HUES64 (cell line): ENCODE measurements around the gene FOLR1.
A peak's percentile ranks its signal among the peaks of the same experiment; 100 is the strongest.

Source experiments
- H3K27ac ChIP-seq: 2 replicates; pipeline ENCODE4 v1.7.0; 2013; ENCODE audit warnings: low read depth, low read length, inconsistent platforms
- H3K27me3 ChIP-seq: 2 replicates; pipeline ENCODE4 v1.6.1; 2013; ENCODE audit warnings: mild to moderate bottlenecking, low read length; ENCODE audit not compliant: insufficient read depth
- H3K36me3 ChIP-seq: 2 replicates; pipeline ENCODE4 v1.6.1; 2013; ENCODE audit warnings: mild to moderate bottlenecking, low read length; ENCODE audit not compliant: insufficient read depth
- H3K4me1 ChIP-seq: 2 replicates; pipeline ENCODE4 v1.6.1; 2013; ENCODE audit warnings: mild to moderate bottlenecking, low read length, moderate library complexity; ENCODE audit not compliant: insufficient read depth
- H3K4me3 ChIP-seq: 2 replicates; pipeline ENCODE4 v1.5.1; 2013; ENCODE audit warnings: mild to moderate bottlenecking, low read length, moderate library complexity
- H3K9ac ChIP-seq: 2 replicates; pipeline ENCODE4 v1.6.1; 2013; ENCODE audit warnings: mild to moderate bottlenecking, low read depth, low read length
- H3K9me3 ChIP-seq: 2 replicates; pipeline ENCODE4 v1.6.1; 2013; ENCODE audit warnings: low read depth, low read length; ENCODE audit not compliant: insufficient read depth
- WGBS: fragments of 150-250, 120-280 bp; methylation state at CpG from one replicate; pipeline ENCODE4 v1.1.7; 2013; ENCODE audit warnings: missing lambda C conversion rate; 5-methylcytosine and 5-hydroxymethylcytosine counted together

Gene FOLR1

DNA sequence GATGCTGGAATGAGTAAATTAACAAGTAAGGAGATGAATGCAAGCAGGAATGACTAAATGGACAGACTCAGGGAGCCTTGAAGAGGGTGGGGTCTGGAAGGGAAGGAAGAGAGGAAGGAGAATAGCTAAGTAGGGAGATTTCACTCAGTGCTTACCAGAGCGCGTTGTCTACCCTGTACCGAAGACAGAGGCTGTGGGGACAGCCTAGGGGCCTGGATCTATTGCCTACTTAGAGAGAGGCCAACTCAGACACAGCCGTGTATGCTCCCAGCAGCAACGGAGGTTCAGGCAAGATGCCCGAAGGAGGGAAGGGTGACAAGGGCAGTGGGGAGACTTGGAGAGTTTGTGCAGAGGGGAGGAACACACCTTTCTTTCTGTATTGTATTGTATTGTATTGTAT, 24.7 kb downstream of the FOLR1 start, which contains the start of gene FOLR2:
FOLR2 (plus strand) TSS at position 157 of the 400 bp plus-strand sequence. CDS start 1,791 bp downstream, outside the sequence.
- no peak within 1 kb of the TSS for H3K27ac ChIP-seq
- H3K36me3 ChIP-seq: no peaks in the 10 kb centered on the region
- peaks cover 4% of the 10 kb centered on the region for H3K27me3 ChIP-seq
- WGBS: 93% methylated on average over 6 of the region's 6 CpGs
- no peak within 1 kb of the TSS for H3K9ac ChIP-seq
- no peaks in the 10 kb centered on the region for H3K9me3 ChIP-seq
- H3K4me1 ChIP-seq: no peaks in the 10 kb centered on the region; the same call in 1 of the 2 replicates
- H3K4me3 ChIP-seq: no peak within 1 kb of the TSS

DNA sequence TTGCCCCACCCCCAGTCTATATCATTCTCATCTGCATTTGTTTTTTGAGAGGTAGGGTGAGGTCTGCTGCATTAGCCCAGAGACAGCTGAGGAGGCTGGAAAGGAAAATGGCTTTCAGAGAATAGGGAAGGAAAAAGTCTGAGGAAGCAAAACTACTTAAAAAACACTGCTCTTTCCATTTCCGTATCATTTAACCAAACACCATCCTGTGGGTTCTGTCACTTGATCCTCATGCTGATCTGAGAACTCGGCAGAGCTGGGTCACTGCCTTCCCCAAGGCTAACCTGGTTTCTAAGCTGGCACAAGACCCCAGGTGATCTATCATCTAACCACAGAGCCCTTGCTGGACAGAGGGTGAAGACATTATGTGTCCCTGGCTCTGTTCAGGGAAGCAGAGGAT, 25.9 kb downstream of the FOLR1 start:
- Histone ChIP-seq H3K4me1 (peaks cover 9% of the 10 kb centered on the region), H3K36me3 (no peaks in the 10 kb centered on the region), H3K9me3 (no peaks in the 10 kb centered on the region), H3K9ac (no peak overlapping the region), H3K27me3 (peaks cover 4% of the 10 kb centered on the region), H3K27ac (no peak overlapping the region), H3K4me3 (no peak overlapping the region)
- 75% methylated on average over 2 of the region's 2 CpGs for WGBS

DNA sequence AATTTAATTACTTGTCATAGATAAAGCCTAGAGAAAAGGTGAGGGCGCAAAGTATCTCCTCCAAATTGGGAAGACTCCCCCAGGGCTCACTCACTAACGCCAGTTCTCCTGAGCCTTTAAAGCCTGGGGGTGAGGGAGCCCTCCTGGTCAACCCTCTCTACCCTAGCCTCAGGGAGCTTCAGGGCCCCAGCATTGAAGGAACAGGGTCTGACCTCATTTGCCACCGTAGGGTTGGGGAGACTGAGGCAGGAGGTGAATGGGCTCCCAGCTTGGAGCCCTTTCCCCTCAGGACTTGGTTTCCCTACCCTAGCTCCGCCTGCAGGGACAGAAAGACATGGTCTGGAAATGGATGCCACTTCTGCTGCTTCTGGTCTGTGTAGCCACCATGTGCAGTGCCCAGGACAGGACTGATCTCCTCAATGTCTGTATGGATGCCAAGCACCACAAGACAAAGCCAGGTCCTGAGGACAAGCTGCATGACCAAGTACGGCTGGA, 26.4 kb downstream of the FOLR1 start:
- H3K27ac ChIP-seq: no peak overlapping the region
- peaks cover 9% of the 10 kb centered on the region for H3K4me1 ChIP-seq
- no peaks in the 10 kb centered on the region for H3K9me3 ChIP-seq
- H3K27me3 ChIP-seq: peaks cover 4% of the 10 kb centered on the region
- H3K36me3 ChIP-seq: no peaks in the 10 kb centered on the region
- no peak overlapping the region for H3K9ac ChIP-seq
- H3K4me3 ChIP-seq: no peak overlapping the region
- WGBS: 96% methylated on average over 5 of the region's 5 CpGs

DNA sequence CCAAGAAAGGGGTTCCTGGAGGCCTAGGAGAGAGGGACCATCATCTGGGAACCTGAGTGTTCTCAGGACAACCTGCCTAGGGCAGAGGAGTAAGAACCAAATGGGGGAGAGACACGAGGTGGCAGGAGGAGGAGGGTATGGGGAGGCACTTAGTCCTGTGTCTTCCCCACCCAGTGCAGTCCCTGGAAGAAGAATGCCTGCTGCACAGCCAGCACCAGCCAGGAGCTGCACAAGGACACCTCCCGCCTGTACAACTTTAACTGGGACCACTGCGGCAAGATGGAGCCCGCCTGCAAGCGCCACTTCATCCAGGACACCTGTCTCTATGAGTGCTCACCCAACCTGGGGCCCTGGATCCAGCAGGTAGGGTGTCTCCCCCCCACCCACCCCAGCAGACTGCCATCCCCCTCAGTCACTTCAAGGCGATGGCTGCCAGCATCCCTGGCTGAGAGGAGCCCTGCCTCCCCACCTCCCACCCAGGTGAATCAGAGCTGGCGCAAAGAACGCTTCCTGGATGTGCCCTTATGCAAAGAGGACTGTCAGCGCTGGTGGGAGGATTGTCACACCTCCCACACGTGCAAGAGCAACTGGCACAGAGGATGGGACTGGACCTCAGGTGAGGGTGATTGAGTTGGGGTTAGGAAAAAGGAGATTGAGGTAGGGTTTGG, 28.9 kb downstream of the FOLR1 start:
- Histone ChIP-seq H3K4me3 (no peak overlapping the region), H3K27me3 (peaks cover 4% of the 10 kb centered on the region; the same call in 1 of the 2 replicates), H3K27ac (no peak overlapping the region), H3K4me1 (peaks cover 14% of the 10 kb centered on the region), H3K9me3 (no peaks in the 10 kb centered on the region), H3K36me3 (no peaks in the 10 kb centered on the region), H3K9ac (no peak overlapping the region)
- WGBS: 90% methylated on average over 10 of the region's 10 CpGs

DNA sequence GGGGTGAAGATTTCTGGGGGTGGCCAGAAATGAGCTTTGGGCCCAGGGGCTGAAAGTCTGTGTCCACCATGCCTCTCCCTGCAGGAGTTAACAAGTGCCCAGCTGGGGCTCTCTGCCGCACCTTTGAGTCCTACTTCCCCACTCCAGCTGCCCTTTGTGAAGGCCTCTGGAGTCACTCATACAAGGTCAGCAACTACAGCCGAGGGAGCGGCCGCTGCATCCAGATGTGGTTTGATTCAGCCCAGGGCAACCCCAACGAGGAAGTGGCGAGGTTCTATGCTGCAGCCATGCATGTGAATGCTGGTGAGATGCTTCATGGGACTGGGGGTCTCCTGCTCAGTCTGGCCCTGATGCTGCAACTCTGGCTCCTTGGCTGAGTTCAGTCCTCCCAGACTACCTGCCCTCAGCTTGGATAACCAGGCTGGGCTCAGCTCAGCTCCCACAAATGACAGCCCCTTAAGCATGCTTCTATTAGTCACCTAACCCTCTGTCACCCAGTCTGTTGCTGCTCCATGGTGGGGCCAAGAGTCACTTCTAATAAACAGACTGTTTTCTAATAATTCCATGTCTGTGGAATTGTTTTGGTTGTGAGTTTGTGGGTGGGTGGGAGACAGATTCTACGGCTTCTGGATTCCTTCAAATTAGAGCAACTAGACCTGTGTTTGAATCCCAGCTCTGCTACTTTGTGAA, 29.6 kb downstream of the FOLR1 start:
- H3K27me3 ChIP-seq: peaks cover 4% of the 10 kb centered on the region; the same call in 1 of the 2 replicates
- no peaks in the 10 kb centered on the region for H3K36me3 ChIP-seq
- H3K9ac ChIP-seq: no peak overlapping the region
- H3K9me3 ChIP-seq: no peaks in the 10 kb centered on the region
- peaks cover 15% of the 10 kb centered on the region for H3K4me1 ChIP-seq
- no peak overlapping the region for H3K4me3 ChIP-seq
- no peak overlapping the region for H3K27ac ChIP-seq
- 81% methylated on average over 7 of the region's 7 CpGs for WGBS

DNA sequence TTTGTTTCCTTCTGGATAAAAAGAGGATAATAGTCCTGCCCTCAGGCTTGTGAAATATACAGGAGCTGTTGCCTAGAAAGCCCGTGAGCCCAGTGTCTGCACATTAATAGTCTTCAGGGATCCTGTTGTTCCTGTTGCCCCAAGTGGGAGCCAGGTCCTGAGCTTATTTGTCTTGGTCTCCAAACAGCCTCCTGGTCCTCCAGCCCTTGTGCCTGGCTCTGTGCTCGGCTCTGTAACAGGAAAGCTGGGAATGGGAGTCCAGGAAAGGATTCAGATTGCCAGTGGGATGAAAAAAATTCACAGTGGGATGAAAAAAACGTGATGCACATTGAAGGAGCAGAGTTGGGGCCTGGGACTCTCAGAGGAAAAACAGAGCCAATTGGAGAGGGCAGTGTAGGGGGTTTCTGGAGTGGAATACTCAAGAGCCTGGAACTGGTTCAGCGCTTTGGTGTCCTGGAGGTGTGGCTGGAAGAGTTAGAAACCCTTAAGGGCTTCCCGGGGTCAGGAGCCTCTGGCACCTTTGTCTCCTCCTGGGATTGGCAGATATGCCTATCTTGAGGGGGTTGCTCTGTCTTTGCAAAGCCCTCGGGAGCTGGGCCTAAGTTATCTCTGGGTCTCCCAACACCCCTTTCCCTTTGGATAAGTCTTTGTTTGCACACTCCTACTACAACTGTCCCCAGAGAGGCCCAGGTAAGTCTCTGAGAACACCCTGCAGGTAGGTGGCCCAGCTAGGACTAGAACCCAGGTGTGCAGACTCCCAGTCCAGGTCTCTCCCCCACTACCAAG, 30.4 kb downstream of the FOLR1 start:
- peak overlapping the region; percentile 17; the same call in 1 of the 2 replicates for H3K9ac ChIP-seq
- WGBS: 64% methylated on average over 6 of the region's 6 CpGs
- H3K27ac ChIP-seq: peak overlapping the region; percentile 81
- peak overlapping the region; percentile 92 for H3K4me3 ChIP-seq
- H3K4me1 ChIP-seq: peaks cover 20% of the 10 kb centered on the region
- H3K36me3 ChIP-seq: peaks cover 5% of the 10 kb centered on the region
- peaks cover 4% of the 10 kb centered on the region; the same call in 1 of the 2 replicates for H3K27me3 ChIP-seq
- no peaks in the 10 kb centered on the region for H3K9me3 ChIP-seq

DNA sequence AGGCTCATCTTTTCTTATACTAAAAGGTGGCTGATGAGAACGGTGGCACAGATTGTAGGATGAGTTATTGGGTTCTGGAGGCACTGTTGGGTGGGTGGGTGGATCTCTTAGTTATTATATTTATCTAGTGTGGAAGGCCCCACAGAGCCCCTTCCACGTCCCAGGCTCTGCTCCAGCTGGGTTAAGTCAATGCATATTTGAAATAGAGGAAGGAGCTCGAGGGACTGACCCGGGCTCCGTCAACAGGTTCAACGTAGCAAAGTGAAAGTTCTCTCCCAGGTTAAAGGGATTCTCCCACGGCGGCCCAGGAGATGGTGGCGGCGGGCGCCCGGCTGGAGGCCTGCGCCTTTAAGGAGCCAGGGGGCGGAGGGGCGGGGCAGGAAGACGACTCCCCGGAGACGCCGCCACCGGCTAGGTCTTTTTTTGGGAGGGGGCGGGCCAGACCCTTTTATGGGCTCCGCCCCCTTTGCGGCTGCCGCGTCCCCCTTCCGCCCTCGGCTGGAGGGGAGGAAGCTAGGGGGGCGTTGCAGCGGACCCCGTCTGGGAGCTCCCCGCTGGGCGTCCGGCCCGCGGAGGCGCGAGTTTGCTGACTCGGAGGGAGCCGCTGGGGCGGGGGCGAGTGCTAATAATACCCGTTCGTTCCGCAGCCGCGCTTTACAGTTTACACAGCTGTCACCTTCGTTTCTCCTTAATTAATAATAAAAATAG, 31.1 kb downstream of the FOLR1 start:
- peaks cover 4% of the 10 kb centered on the region; the same call in 1 of the 2 replicates for H3K27me3 ChIP-seq
- WGBS: under 1% methylated on average over 47 of the region's 47 CpGs
- H3K9me3 ChIP-seq: no peaks in the 10 kb centered on the region
- peaks cover 20% of the 10 kb centered on the region for H3K4me1 ChIP-seq
- H3K4me3 ChIP-seq: peak overlapping the region; percentile 92
- H3K36me3 ChIP-seq: peaks cover 11% of the 10 kb centered on the region
- peak overlapping the region; percentile 96 for H3K27ac ChIP-seq
- peak overlapping the region; percentile 87 for H3K9ac ChIP-seq

DNA sequence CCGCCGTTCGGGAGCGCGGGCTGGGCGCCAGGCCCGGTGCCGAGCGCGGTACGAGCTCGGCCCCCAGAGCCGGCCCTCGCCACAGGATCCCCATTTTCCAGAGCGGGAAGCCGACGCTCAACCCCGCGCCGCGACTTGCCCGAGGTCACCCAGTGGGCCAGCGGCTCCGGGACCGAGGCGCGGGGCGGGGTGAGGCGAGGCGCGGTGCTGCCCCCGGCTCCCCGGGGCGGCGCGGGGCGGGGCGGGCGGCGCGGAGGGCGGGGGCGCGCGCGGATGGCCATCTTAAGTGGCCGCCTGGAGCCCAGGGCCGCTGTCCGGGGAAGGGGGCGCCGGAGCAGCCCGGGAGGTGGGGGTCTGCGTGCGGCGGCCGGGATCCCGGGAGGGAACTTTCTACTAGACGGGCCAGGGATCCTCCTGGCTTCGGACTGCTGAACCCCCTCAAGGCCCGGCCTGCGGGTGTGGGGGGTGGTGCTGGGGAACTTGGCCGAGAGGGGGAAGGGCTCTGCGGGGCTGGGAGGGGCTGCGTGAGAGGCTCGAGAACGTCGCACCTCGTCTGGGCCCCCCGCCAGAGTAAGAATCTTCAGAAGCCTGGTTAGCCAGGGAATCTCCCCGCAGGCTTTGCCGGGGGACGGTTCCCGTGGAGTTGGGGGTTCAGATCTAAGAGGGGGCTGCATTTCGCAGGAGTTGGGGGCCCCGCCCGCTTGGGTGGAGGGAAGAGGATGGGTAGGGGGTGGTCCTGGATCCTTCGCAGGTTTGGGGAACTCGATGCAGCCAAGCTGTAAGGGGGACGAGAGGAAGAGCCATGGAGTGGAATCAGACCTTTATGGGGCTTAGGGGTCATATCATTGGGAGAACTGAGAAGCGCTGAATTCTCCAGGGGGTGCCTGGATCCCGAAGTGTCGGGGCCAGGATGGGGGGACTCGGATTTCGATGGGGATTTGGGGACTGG, 31.9 kb downstream of the FOLR1 start:
- H3K4me1 ChIP-seq: peaks cover 20% of the 10 kb centered on the region
- H3K36me3 ChIP-seq: peaks cover 19% of the 10 kb centered on the region
- H3K9me3 ChIP-seq: no peaks in the 10 kb centered on the region
- peak overlapping the region; percentile 92 for H3K4me3 ChIP-seq
- peak overlapping the region; percentile 96 for H3K27ac ChIP-seq
- WGBS: under 1% methylated on average over 84 of the region's 84 CpGs
- no peaks in the 10 kb centered on the region for H3K27me3 ChIP-seq
- H3K9ac ChIP-seq: peak overlapping the region; percentile 87

DNA sequence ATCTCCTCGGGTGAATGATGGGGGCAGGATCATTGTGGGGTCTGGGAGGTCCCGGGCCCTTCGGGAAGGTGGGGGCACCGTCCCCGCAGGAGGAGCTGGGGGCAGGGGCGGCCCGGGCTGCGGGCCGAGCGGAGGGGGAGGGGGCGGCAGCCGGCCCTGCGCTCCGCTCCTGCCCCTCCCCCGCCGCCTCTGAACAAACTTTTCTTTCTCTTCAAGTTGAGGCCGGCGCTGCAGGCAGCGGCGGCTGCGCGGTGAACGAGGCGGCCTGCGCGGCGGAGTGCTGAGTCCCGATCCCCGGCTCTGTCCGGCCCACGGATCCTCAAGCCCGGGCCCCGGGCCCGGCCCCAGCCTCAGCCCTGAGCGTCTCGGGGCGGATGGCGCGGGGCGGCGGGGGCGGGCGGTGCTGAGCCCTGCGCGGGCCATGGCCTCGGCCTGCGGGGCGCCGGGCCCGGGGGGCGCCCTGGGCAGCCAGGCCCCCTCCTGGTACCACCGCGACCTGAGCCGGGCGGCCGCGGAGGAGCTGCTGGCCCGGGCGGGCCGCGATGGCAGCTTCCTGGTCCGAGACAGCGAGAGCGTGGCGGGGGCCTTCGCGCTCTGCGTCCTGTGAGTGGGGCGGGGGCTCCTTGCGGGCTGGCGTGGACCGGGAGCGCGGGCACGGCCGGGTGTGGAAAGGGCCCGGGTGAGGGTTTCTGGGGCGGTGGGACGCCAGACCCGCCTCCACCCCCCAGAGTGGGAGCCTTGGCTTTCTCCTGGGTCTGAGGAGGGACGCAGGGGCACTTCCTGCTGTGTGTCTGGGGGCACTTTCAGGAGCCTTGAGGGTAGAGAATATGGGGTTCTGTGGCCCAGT, 32.8 kb downstream of the FOLR1 start, which contains the start of gene INPPL1:
INPPL1 (plus strand) TSS at position 204 of the 847 bp plus-strand sequence; CDS start at position 422, 218 bp downstream.
- peak within 1 kb of the TSS; percentile 87 for H3K9ac ChIP-seq
- peak within 1 kb of the TSS; percentile 96 for H3K27ac ChIP-seq
- H3K4me1 ChIP-seq: peaks cover 20% of the 10 kb centered on the region
- peaks cover 28% of the 10 kb centered on the region for H3K36me3 ChIP-seq
- peak within 1 kb of the TSS; percentile 92 for H3K4me3 ChIP-seq
- H3K27me3 ChIP-seq: no peaks in the 10 kb centered on the region
- WGBS: under 1% methylated on average over 81 of the region's 81 CpGs
- no peaks in the 10 kb centered on the region for H3K9me3 ChIP-seq
